Measurements from ENCODE around the gene MEIKIN.

- TF ChIP-seq YY1 (IDR thresholded peaks at IDR 0.05; ENCODE audit: insufficient read depth, insufficient read length) (no peak), ZNF274 (IDR thresholded peaks at IDR 0.05; ENCODE audit: low read depth, low read length) (no peak), SUZ12 (IDR thresholded peaks at IDR 0.05; ENCODE audit: extremely low read depth, insufficient read depth, insufficient read length) (no peak)
Observed at GRCh38 chr5:131789765-131790164, 155.7 kb downstream of the MEIKIN start.

All from NT2/D1 (cell line).